Measurements from ENCODE around the gene CCDC14. TPM values are rescaled to one million over a fixed set of nuclear protein-coding genes. Genes with fewer than 3 reads are reported as not detected.

Gene CCDC14
- total and polyA plus RNA-seq, 2 experiments from 2014 or later, result 23.2 to 39.0 TPM

GRCh38 chr3:123929325-123929724 is 31.7 kb downstream of the CCDC14 start:
- H3K4me1 ChIP-seq (ENCODE audit: insufficient read depth), result no peaks in the 10 kb centered on the region
- DNase-seq, result no peak
- H3K9ac ChIP-seq, result no peak overlapping the region
- H3K79me2 ChIP-seq (ENCODE audit: insufficient read depth), result no peaks in the 10 kb centered on the region
- no peak overlapping the region for H3K4me2 ChIP-seq (ENCODE audit: unreplicated experiment)
- no peaks in the 10 kb centered on the region for H3K27me3 ChIP-seq (replicated peaks; ENCODE audit: insufficient read depth)
- 97% methylated on average over 9 of the region's 9 CpGs for WGBS, 2 experiments (ENCODE audit: low coverage in 1 of 2, low lambda C conversion rate in 2 of 2, missing lambda C conversion rate in 2 of 2)
- H3K9me2 ChIP-seq (ENCODE audit: insufficient read depth), result no peaks in the 10 kb centered on the region
- H3K9me3 ChIP-seq (ENCODE audit: low read depth), result no peaks in the 10 kb centered on the region
- H3F3A ChIP-seq (ENCODE audit: insufficient read depth), result no peaks in the 10 kb centered on the region
- no peaks in the 10 kb centered on the region for H4K20me1 ChIP-seq (ENCODE audit: insufficient read depth)
- H2AFZ ChIP-seq, result no peak overlapping the region
- H3K36me3 ChIP-seq (ENCODE audit: low read depth), result peaks cover 56% of the 10 kb centered on the region
- no peak overlapping the region for H3K27ac ChIP-seq
- in situ Hi-C loops (cut with MboI), result no loop called here
- no peak overlapping the region for H3K4me3 ChIP-seq
- TF ChIP-seq EZH2 (IDR thresholded peaks at IDR 0.05; ENCODE audit: insufficient read depth, poor library complexity, severe bottlenecking), result no peak

GRCh38 chr3:123926396-123926795 is 34.6 kb downstream of the CCDC14 start:
- H3K4me1 ChIP-seq (ENCODE audit: insufficient read depth), result no peaks in the 10 kb centered on the region
- no peak overlapping the region for H2AFZ ChIP-seq
- H3K9ac ChIP-seq, result no peak overlapping the region
- DNase-seq, result no peak
- H3K36me3 ChIP-seq (ENCODE audit: low read depth), result peaks cover 60% of the 10 kb centered on the region
- H3K27me3 ChIP-seq (replicated peaks; ENCODE audit: insufficient read depth), result no peaks in the 10 kb centered on the region
- H3K27ac ChIP-seq, result no peak overlapping the region
- no peak for TF ChIP-seq EZH2 (IDR thresholded peaks at IDR 0.05; ENCODE audit: insufficient read depth, poor library complexity, severe bottlenecking)
- no peak for TF ChIP-seq EZH2phosphoT487 (IDR thresholded peaks at IDR 0.05; ENCODE audit: insufficient read depth, low read depth)
- no peaks in the 10 kb centered on the region for H3F3A ChIP-seq (ENCODE audit: insufficient read depth)
- no peak overlapping the region for H3K4me3 ChIP-seq
- peaks cover 6% of the 10 kb centered on the region for H3K9me3 ChIP-seq (ENCODE audit: low read depth)
- no peaks in the 10 kb centered on the region for H3K9me2 ChIP-seq (ENCODE audit: insufficient read depth)
- no peak overlapping the region for H3K4me2 ChIP-seq (ENCODE audit: unreplicated experiment)
- in situ Hi-C loops (cut with MboI), result no loop called here
- H3K79me2 ChIP-seq (ENCODE audit: insufficient read depth), result no peaks in the 10 kb centered on the region
- H4K20me1 ChIP-seq (ENCODE audit: insufficient read depth), result no peaks in the 10 kb centered on the region

DNA sequence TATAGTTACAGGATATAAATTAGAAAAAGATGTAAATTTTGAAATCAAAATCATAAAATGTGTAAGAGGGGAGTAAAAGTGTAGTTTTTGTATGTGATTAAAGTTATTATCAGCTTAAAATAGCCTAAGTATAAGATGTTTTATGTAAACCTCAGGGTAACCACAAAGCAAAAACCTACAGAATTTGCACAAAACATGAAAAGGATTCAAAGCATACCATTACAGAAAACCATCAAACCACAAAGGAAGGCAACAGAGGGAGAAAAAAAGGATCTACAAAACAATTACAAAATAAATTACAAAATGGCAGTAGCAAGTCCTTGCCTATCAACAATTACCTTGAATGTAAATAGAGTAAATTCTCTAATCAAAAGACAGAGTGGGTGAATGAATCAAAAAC is 40.2 kb downstream of the CCDC14 start:
- no peaks in the 10 kb centered on the region for H3K9me2 ChIP-seq (ENCODE audit: insufficient read depth)
- TF ChIP-seq EZH2 (IDR thresholded peaks at IDR 0.05; ENCODE audit: insufficient read depth, poor library complexity, severe bottlenecking), result no peak
- no peak for TF ChIP-seq EZH2phosphoT487 (IDR thresholded peaks at IDR 0.05; ENCODE audit: insufficient read depth, low read depth)
- H3K4me2 ChIP-seq (ENCODE audit: unreplicated experiment), result no peak overlapping the region
- peaks cover 48% of the 10 kb centered on the region for H3K36me3 ChIP-seq (ENCODE audit: low read depth)
- H3K79me2 ChIP-seq (ENCODE audit: insufficient read depth), result no peaks in the 10 kb centered on the region
- H3K27ac ChIP-seq, result no peak overlapping the region
- peaks cover 6% of the 10 kb centered on the region for H3K9me3 ChIP-seq (ENCODE audit: low read depth)
- no peaks in the 10 kb centered on the region for H3K27me3 ChIP-seq (replicated peaks; ENCODE audit: insufficient read depth)
- no peak for DNase-seq
- H4K20me1 ChIP-seq (ENCODE audit: insufficient read depth), result no peaks in the 10 kb centered on the region
- H3K9ac ChIP-seq, result no peak overlapping the region
- in situ Hi-C loops (cut with MboI), result no loop called here
- no peak overlapping the region for H3K4me3 ChIP-seq
- H3F3A ChIP-seq (ENCODE audit: insufficient read depth), result no peaks in the 10 kb centered on the region
- no peak overlapping the region for H2AFZ ChIP-seq
- H3K4me1 ChIP-seq (ENCODE audit: insufficient read depth), result no peaks in the 10 kb centered on the region

GRCh38 chr3:123920383-123920782 is 40.6 kb downstream of the CCDC14 start:
- Histone ChIP-seq H3F3A (ENCODE audit: insufficient read depth) (no peaks in the 10 kb centered on the region), H3K9ac (no peak overlapping the region), H3K27me3 (replicated peaks; ENCODE audit: insufficient read depth) (no peaks in the 10 kb centered on the region), H3K79me2 (ENCODE audit: insufficient read depth) (no peaks in the 10 kb centered on the region), H3K27ac (no peak overlapping the region), H2AFZ (no peak overlapping the region), H3K9me3 (ENCODE audit: low read depth) (peaks cover 6% of the 10 kb centered on the region), H3K4me1 (ENCODE audit: insufficient read depth) (no peaks in the 10 kb centered on the region), H3K4me2 (ENCODE audit: unreplicated experiment) (no peak overlapping the region), H3K36me3 (ENCODE audit: low read depth) (peaks cover 48% of the 10 kb centered on the region), H3K4me3 (no peak overlapping the region), H4K20me1 (ENCODE audit: insufficient read depth) (no peaks in the 10 kb centered on the region), H3K9me2 (ENCODE audit: insufficient read depth) (no peaks in the 10 kb centered on the region)
- TF ChIP-seq EZH2 (IDR thresholded peaks at IDR 0.05; ENCODE audit: insufficient read depth, poor library complexity, severe bottlenecking) (no peak), EZH2phosphoT487 (IDR thresholded peaks at IDR 0.05; ENCODE audit: insufficient read depth, low read depth) (no peak)
- WGBS, 2 experiments (ENCODE audit: low coverage in 1 of 2, low lambda C conversion rate in 2 of 2, missing lambda C conversion rate in 2 of 2), result 91 to 97% methylated on average over 1 of the region's 1 CpG
- no peak for DNase-seq
- in situ Hi-C loops (cut with MboI), result no loop called here

DNA sequence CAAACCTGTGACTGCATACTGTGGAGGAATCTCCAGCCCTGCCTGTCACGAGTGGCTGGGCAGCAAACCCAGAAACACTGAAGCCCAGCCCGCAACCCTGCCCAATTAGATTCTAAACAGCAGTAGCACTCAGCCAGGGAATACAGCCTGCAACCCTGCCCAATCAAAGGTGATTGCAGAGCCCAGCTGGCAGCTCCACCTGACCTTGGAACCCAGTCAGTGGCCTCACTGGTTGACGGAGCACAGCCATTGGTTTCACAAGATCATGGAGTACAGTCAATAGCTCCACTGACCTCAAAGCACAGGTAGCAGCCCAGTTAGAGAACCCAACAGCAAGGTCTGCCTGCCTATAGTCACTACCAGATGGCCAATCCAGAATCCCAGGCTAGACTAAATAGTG is 41.7 kb downstream of the CCDC14 start:
- DNase-seq, result no peak
- in situ Hi-C loops (cut with MboI), result no loop called here
- WGBS, 2 experiments (ENCODE audit: low coverage in 1 of 2, low lambda C conversion rate in 2 of 2, missing lambda C conversion rate in 2 of 2), result 98% methylated on average over 3 of the region's 3 CpGs
- peaks cover 6% of the 10 kb centered on the region for H3K9me3 ChIP-seq (ENCODE audit: low read depth)
- H3K27me3 ChIP-seq (replicated peaks; ENCODE audit: insufficient read depth), result no peaks in the 10 kb centered on the region
- H3K36me3 ChIP-seq (ENCODE audit: low read depth), result peaks cover 52% of the 10 kb centered on the region
- no peaks in the 10 kb centered on the region for H3F3A ChIP-seq (ENCODE audit: insufficient read depth)
- H3K27ac ChIP-seq, result no peak overlapping the region
- TF ChIP-seq EZH2 (IDR thresholded peaks at IDR 0.05; ENCODE audit: insufficient read depth, poor library complexity, severe bottlenecking) (no peak), EZH2phosphoT487 (IDR thresholded peaks at IDR 0.05; ENCODE audit: insufficient read depth, low read depth) (no peak)
- H2AFZ ChIP-seq, result no peak overlapping the region
- no peak overlapping the region for H3K4me3 ChIP-seq
- H3K79me2 ChIP-seq (ENCODE audit: insufficient read depth), result no peaks in the 10 kb centered on the region
- H3K9ac ChIP-seq, result no peak overlapping the region
- no peaks in the 10 kb centered on the region for H3K9me2 ChIP-seq (ENCODE audit: insufficient read depth)
- H3K4me2 ChIP-seq (ENCODE audit: unreplicated experiment), result no peak overlapping the region
- H3K4me1 ChIP-seq (ENCODE audit: insufficient read depth), result no peaks in the 10 kb centered on the region
- H4K20me1 ChIP-seq (ENCODE audit: insufficient read depth), result no peaks in the 10 kb centered on the region

All from GM23248 (cell line).